ENCODE data around the gene TAPT1.

The TAPT1 gene

GRCh38 chr4:16245241-16245640, 19.0 kb upstream of the TAPT1 start:
- TF ChIP-seq ZNF600 (tag by site-specific recombination; IDR thresholded peaks at IDR 0.05) (no peak), ZNF626 (tag by site-specific recombination; IDR thresholded peaks at IDR 0.05) (no peak), ZNF169 (tag by site-specific recombination; IDR thresholded peaks at IDR 0.05) (no peak), ZNF785 (tag by site-specific recombination; IDR thresholded peaks at IDR 0.05) (no peak), GLI4 (tag by site-specific recombination; IDR thresholded peaks at IDR 0.05) (no peak), ZNF391 (tag by site-specific recombination; IDR thresholded peaks at IDR 0.05; ENCODE audit: borderline replicate concordance, low read depth) (no peak), PRDM6 (tag by site-specific recombination; IDR thresholded peaks at IDR 0.05) (no peak), ZNF148 (tag by site-specific recombination; IDR thresholded peaks at IDR 0.05; ENCODE audit: borderline replicate concordance) (no peak), BCL11B (tag by site-specific recombination; IDR thresholded peaks at IDR 0.05; ENCODE audit: low read depth) (no peak), ZFP3 (tag by site-specific recombination; IDR thresholded peaks at IDR 0.05; ENCODE audit: low read depth) (no peak), ZNF623 (tag by site-specific recombination; IDR thresholded peaks at IDR 0.05) (no peak), ZNF133 (tag by site-specific recombination; IDR thresholded peaks at IDR 0.05) (no peak), SP7 (tag by site-specific recombination; IDR thresholded peaks at IDR 0.05) (no peak), PRDM10 (tag by site-specific recombination; IDR thresholded peaks at IDR 0.05) (no peak), ZNF174 (tag by site-specific recombination; IDR thresholded peaks at IDR 0.05) (no peak), ZNF354C (tag by site-specific recombination; IDR thresholded peaks at IDR 0.05; ENCODE audit: borderline replicate concordance, low read depth) (no peak), KLF9 (tag by site-specific recombination; IDR thresholded peaks at IDR 0.05; ENCODE audit: low read depth) (no peak), ZNF157 (tag by site-specific recombination; IDR thresholded peaks at IDR 0.05) (no peak), ZNF843 (tag by site-specific recombination; IDR thresholded peaks at IDR 0.05) (no peak)
- ChIA-PET POLR2A (no interaction called here), CTCF (interaction anchor here (0.7 kb wide), 1 partner anchor 362 kb away, joined by 4 read pairs; no protein-coding TSS in a partner anchor)

GRCh38 chr4:16243285-16243684, 17.0 kb upstream of the TAPT1 start:
- ChIA-PET POLR2A (no interaction called here), CTCF (no interaction called here)
- H3K36me3 ChIP-seq (ENCODE audit: control insufficient read depth in 2 of 2, insufficient read depth in 1 of 2, low read length in 2 of 2) = no peaks in the 10 kb centered on the region
- H3K4me3 ChIP-seq (ENCODE audit: low read depth, low read length) = no peak overlapping the region
- no peak overlapping the region for H3K27ac ChIP-seq (ENCODE audit: extremely low read depth, low read depth, low read length)
- no peaks in the 10 kb centered on the region for H3K4me1 ChIP-seq (ENCODE audit: control insufficient read depth, insufficient read depth, low read length)
- no peaks in the 10 kb centered on the region for H3K9me3 ChIP-seq (ENCODE audit: control insufficient read depth, insufficient read depth, low read depth, low read length)
- TF ChIP-seq ZNF391 (tag by site-specific recombination; IDR thresholded peaks at IDR 0.05; ENCODE audit: borderline replicate concordance, low read depth) (no peak), ZNF549 (tag by site-specific recombination; IDR thresholded peaks at IDR 0.05) (no peak), GFI1B (tag by site-specific recombination; IDR thresholded peaks at IDR 0.05) (no peak), ZNF530 (tag by site-specific recombination; IDR thresholded peaks at IDR 0.05; ENCODE audit: low read depth) (no peak), ZNF26 (tag by site-specific recombination; IDR thresholded peaks at IDR 0.05) (no peak), ZNF366 (tag by site-specific recombination; conservative IDR thresholded peaks at IDR 0.05) (no peak), ZSCAN16 (tag by site-specific recombination; IDR thresholded peaks at IDR 0.05) (no peak), PBX3 (CRISPR knock-in tag; IDR thresholded peaks at IDR 0.05) (no peak), ZNF239 (tag by site-specific recombination; IDR thresholded peaks at IDR 0.05) (no peak)

More at GRCh38 chr4:16245241-16245640, 19.0 kb upstream of the TAPT1 start:
- H3K4me1 ChIP-seq (ENCODE audit: control insufficient read depth, insufficient read depth, low read length) = no peaks in the 10 kb centered on the region
- no peak overlapping the region for H3K4me3 ChIP-seq (ENCODE audit: low read depth, low read length)
- no peaks in the 10 kb centered on the region for H3K36me3 ChIP-seq (ENCODE audit: control insufficient read depth in 2 of 2, insufficient read depth in 1 of 2, low read length in 2 of 2)
- no peak overlapping the region for H3K27ac ChIP-seq (ENCODE audit: extremely low read depth, low read depth, low read length)
- no peaks in the 10 kb centered on the region for H3K9me3 ChIP-seq (ENCODE audit: control insufficient read depth, insufficient read depth, low read depth, low read length)

All from HEK293 (cell line).